Thymus (tissue), 14 donors: Measurements from ENCODE around the gene SLC26A4. TPM values are rescaled to one million over a fixed set of nuclear protein-coding genes. Genes with fewer than 3 reads are reported as not detected.

Experiments
- DNase-seq, 9 donors: peaks; one replicate each; pipeline ENCODE4 v3.0.0-alpha.2; 2013; ENCODE audit warnings: low spot score in 9 of 9, low read depth in 6 of 9, missing footprints in 1 of 9
- H3K27ac ChIP-seq, 2 donors: one replicate each; pipeline ENCODE4 v1.5.1; 2013; ENCODE audit warnings: control low read depth in 1 of 2, low read depth in 1 of 2, low read length in 1 of 2, mild to moderate bottlenecking in 1 of 2, moderate library complexity in 1 of 2
- H3K27me3 ChIP-seq, 2 donors: one replicate each; pipeline ENCODE4 v1.5.1; 2013; ENCODE audit warnings: low read length in 1 of 2; ENCODE audit not compliant: control insufficient read depth in 2 of 2, insufficient read depth in 1 of 2
- H3K36me3 ChIP-seq, 2 donors: one replicate each; pipeline ENCODE4 v1.5.1; 2013; ENCODE audit warnings: low read length in 1 of 2, mild to moderate bottlenecking in 1 of 2, moderate library complexity in 1 of 2; ENCODE audit not compliant: control insufficient read depth in 2 of 2, insufficient read depth in 2 of 2
- H3K4me1 ChIP-seq, 2 donors: one replicate each; pipeline ENCODE4 v1.5.1; 2013; ENCODE audit warnings: low read length in 2 of 2; ENCODE audit not compliant: control insufficient read depth in 2 of 2, insufficient read depth in 2 of 2
- H3K4me3 ChIP-seq, 2 donors: one replicate each; pipeline ENCODE4 v1.5.1; 2013; ENCODE audit warnings: low read length in 2 of 2, control low read depth in 1 of 2, mild to moderate bottlenecking in 1 of 2
- H3K9me3 ChIP-seq, 2 donors: one replicate each; pipeline ENCODE4 v1.5.1; 2013; ENCODE audit warnings: low read length in 1 of 2, mild to moderate bottlenecking in 1 of 2; ENCODE audit not compliant: control insufficient read depth in 2 of 2, insufficient read depth in 1 of 2
- WGBS: extraction: QIAGEN DNeasy Blood & Tissue Kit; methylation state at CpG from one replicate; pipeline ENCODE4 v1.1.7; 2013; 5-methylcytosine and 5-hydroxymethylcytosine counted together
- long read RNA-seq, 10 donors: transcript quantifications; one replicate each; lab custom pipeline, GENCODE V29; 2026
- polyA plus RNA-seq: library from polyadenylated mRNA; stranded (reverse); fragments of 200-250 nt; gene quantifications from one replicate; pipeline ENCODE4 v1.2.3, GENCODE V29; 2013
- total RNA-seq: library from RNA; stranded (reverse); fragments of 120-200 nt; gene quantifications from one replicate; pipeline ENCODE4 v1.2.4, GENCODE V29; 2013
- donor health status: healthy.

SLC26A4 gene
- total RNA-seq: 0.14 TPM
- polyA plus RNA-seq: 0.39 TPM
- long read RNA-seq, donor 1: 0 reads
- long read RNA-seq, donor 2: 0 reads
- long read RNA-seq, donor 3: 0 reads
- long read RNA-seq, donor 4: 0 reads
- long read RNA-seq, donor 5: 0 reads
- long read RNA-seq, donor 6: 0 reads
- long read RNA-seq, donor 7: 0 reads
- long read RNA-seq, donor 8: 0 reads
- long read RNA-seq, donor 9: 0 reads
- long read RNA-seq, donor 10: 0 reads

DNA sequence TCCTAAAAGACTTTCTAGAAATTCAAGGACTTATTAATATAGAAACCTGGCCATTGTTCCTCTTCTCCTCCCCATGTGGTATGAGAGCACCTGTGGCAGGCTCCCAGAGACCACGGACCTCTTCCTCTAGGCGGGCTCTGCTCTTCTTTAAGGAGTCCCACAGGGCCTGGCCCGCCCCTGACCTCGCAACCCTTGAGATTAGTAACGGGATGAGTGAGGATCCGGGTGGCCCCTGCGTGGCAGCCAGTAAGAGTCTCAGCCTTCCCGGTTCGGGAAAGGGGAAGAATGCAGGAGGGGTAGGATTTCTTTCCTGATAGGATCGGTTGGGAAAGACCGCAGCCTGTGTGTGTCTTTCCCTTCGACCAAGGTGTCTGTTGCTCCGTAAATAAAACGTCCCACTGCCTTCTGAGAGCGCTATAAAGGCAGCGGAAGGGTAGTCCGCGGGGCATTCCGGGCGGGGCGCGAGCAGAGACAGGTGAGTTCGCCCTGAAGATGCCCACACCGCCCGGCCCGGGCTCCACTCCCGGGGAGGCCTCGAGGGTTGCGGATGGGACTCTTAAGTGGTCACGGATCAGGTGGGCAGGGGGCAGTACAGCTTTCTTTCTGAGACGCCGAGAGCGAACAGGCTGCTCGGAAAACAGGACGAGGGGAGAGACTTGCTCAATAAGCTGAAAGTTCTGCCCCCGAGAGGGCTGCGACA lies at the start of gene SLC26A4:
Gene SLC26A4 (plus strand): TSS at position 448 of the 700 bp plus-strand sequence. CDS start 814 bp downstream, outside the sequence.
- peaks cover 0 to 5% of the 10 kb centered on the region in 2 donors for H3K9me3 ChIP-seq
- 6% methylated on average over 37 of the region's 37 CpGs for WGBS
- peak within 1 kb of the TSS; percentile 10 to 26 for H3K4me3 ChIP-seq
- no peak within 1 kb of the TSS for H3K27ac ChIP-seq
- peaks cover 0 to 19% of the 10 kb centered on the region in 2 donors for H3K4me1 ChIP-seq
- H3K27me3 ChIP-seq: peaks cover 24 to 71% of the 10 kb centered on the region in 2 donors
- no peak for DNase-seq
- H3K36me3 ChIP-seq: no peaks in the 10 kb centered on the region

DNA sequence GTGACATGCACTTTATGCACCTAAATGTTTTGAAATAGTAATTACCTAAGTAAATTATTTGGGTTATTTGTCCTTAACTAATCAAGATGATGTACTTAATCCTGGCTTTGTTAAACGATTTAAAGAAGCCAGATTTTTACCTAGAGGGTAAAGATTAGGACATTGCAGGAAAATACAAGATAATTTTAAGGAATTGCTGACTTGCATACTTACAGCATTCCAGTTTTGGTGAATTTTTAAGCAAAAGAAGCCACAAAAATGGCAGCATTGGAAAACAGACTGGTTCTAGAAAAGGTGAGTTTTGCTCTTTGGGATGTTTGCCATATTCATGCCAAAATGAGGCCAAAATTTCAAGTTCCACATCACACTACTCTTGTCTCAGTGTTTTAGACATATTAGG lies 47.2 kb upstream of the SLC26A4 start:
- no peaks in the 10 kb centered on the region for H3K4me1 ChIP-seq
- DNase-seq: no peak
- H3K4me3 ChIP-seq: no peak overlapping the region
- H3K27ac ChIP-seq: no peak overlapping the region
- no peaks in the 10 kb centered on the region for H3K9me3 ChIP-seq
- WGBS: 99% methylated on average over 1 of the region's 1 CpG
- no peaks in the 10 kb centered on the region for H3K27me3 ChIP-seq
- peaks cover 4 to 10% of the 10 kb centered on the region in 2 donors for H3K36me3 ChIP-seq

DNA sequence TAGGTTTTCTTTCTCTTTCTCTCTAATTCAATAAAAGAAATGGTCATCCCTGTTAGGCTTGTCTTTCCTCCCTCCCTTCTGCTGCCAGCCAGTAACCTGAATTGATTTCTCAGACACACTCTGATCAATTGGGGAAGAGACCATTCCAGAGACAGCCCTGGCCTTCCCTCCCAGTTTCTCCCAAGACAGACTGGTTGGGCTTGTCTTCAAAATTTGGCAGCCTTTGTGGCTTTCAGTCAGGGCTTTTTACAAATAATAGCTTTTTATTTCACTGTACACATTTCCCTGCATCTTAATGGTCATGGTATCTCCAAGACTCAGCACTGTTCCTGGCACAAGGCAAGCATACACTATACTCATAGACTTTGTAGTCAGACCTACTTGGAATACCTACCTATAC lies 46.7 kb upstream of the SLC26A4 start:
- peaks cover 3 to 10% of the 10 kb centered on the region in 2 donors for H3K36me3 ChIP-seq
- H3K4me3 ChIP-seq: no peak overlapping the region

DNA sequence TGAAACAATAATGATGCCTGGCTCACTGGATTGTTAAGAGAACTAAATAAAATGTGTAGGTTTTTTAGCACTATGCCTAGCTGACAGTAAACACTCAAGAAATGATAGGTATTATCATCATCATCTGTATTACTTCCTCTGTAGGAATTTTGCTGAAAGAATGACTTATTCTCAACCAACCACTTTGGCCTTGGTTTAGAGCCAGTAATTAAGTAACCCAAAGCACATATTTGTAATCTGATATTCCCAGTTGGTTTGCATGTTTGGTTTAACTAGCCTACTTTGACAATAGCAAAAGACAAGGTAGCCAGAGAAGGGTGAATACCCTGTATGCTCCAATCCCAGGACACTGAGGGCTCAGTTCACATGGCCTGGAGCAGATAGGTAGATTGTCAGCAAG lies 46.2 kb upstream of the SLC26A4 start:
- DNase-seq: no peak
- Histone ChIP-seq H3K27ac (no peak overlapping the region), H3K9me3 (no peaks in the 10 kb centered on the region), H3K4me1 (no peaks in the 10 kb centered on the region), H3K4me3 (no peak overlapping the region), H3K36me3 (peaks cover 0 to 10% of the 10 kb centered on the region in 2 donors), H3K27me3 (no peaks in the 10 kb centered on the region)

More for the DNA sequence above, 46.7 kb upstream of the SLC26A4 start:
- DNase-seq: no peak
- Histone ChIP-seq H3K9me3 (no peaks in the 10 kb centered on the region), H3K27me3 (no peaks in the 10 kb centered on the region), H3K4me1 (no peaks in the 10 kb centered on the region), H3K27ac (no peak overlapping the region)

DNA sequence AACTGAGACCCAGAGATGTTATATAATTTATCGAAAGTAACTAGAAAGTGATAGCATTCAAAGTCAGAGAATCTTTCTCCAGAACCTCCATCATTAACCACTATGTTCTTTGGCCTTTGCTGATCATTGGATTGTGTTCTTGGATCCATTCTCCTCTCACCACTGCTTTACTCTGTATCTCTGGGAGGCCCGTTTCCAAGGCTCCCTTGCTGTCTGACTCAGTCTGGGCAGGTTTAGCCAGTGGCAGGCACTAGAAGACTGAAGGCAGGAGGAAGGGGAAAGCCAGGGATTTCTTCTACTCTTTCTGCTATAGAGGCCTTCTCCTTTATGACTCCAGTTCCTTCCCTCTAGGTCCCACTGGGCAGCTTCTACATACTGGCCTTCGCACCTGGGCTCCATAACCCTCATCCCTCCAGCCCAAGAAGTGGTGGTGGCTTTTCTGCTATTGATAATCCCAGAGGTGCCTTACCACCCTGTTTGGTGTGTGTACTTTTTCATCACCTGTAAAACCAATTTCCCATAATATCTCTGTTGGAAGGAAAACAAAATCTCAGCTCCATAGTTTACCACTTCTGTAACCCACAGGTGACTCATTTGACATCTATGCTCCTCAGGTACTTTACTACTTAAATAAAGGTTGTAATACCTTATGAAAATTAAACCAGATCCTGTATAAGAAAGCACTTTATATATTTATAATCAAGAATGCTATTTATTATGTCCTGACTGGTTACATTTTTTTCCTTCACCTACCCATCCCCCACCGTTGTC lies 44.5 kb upstream of the SLC26A4 start:
- 98% methylated on average over 4 of the region's 4 CpGs for WGBS
- Histone ChIP-seq H3K4me1 (no peaks in the 10 kb centered on the region), H3K4me3 (no peak overlapping the region), H3K27me3 (no peaks in the 10 kb centered on the region), H3K36me3 (peaks cover 0 to 10% of the 10 kb centered on the region in 2 donors), H3K9me3 (no peaks in the 10 kb centered on the region), H3K27ac (no peak overlapping the region)
- DNase-seq: no peak

DNA sequence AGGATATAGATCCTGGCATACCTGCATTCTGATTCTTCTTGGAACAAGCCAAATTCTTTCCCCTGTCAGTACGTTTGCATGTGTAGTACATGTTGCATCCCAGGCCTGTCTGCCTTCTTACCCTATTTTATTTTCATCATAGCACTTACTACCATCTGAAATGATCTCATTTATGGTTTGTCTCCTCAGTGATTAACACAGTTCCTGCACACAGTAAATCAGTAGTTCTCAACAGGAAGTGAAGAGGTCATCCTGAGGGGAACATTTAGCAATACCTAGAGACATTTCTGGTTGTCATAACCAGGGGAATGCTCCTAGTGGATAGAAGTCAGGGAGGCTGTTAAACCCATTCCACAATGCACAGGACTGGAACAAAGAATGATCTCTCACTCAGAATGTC lies 38.2 kb upstream of the SLC26A4 start:
- Histone ChIP-seq H3K27me3 (no peaks in the 10 kb centered on the region), H3K9me3 (no peaks in the 10 kb centered on the region), H3K4me3 (no peak overlapping the region), H3K27ac (no peak overlapping the region), H3K4me1 (no peaks in the 10 kb centered on the region), H3K36me3 (no peaks in the 10 kb centered on the region)
- DNase-seq: no peak
- WGBS: 90% methylated on average over 1 of the region's 1 CpG

DNA sequence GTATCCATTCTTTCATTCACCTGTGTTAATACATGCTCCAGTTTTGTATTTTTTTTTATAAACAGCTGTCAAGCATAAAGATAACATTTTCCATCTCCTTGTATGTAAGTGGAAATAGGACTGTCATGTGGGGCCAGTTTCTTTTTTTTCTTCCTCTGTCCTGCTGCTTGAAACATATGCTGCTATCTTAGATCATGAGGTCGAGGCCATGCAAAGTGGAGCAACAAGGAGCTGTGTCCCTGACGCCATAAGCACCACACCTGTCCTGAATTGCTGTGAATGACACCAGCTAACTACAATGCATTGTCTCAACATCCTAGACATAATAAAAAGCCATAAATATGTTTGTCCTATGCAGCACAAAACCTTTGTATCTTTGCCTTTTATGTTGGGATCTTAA lies 37.7 kb upstream of the SLC26A4 start:
- WGBS: 94% methylated on average over 2 of the region's 2 CpGs
- Histone ChIP-seq H3K27ac (no peak overlapping the region), H3K36me3 (no peaks in the 10 kb centered on the region), H3K9me3 (no peaks in the 10 kb centered on the region), H3K4me3 (no peak overlapping the region), H3K27me3 (no peaks in the 10 kb centered on the region), H3K4me1 (no peaks in the 10 kb centered on the region)
- DNase-seq: no peak

DNA sequence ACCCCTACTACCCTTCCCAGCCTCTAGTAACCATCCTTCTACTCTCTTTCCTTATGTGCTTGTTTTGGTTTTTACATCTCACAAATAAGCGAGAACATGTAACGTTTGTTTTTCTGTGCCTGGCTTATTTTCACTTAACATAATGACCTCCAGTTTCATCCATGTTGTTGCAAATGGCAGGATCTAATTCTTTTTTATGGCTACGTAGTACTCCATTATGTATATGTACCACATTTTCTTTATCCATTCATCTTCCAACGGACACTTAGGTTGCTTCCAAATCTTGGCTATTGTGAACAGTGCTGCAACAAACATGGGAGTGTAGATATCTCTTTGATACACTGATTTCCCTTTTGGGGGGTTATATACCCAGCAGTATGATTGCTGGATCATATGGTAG lies 33.6 kb upstream of the SLC26A4 start:
- no peaks in the 10 kb centered on the region for H3K4me1 ChIP-seq
- WGBS: 97% methylated on average over 4 of the region's 4 CpGs

DNA sequence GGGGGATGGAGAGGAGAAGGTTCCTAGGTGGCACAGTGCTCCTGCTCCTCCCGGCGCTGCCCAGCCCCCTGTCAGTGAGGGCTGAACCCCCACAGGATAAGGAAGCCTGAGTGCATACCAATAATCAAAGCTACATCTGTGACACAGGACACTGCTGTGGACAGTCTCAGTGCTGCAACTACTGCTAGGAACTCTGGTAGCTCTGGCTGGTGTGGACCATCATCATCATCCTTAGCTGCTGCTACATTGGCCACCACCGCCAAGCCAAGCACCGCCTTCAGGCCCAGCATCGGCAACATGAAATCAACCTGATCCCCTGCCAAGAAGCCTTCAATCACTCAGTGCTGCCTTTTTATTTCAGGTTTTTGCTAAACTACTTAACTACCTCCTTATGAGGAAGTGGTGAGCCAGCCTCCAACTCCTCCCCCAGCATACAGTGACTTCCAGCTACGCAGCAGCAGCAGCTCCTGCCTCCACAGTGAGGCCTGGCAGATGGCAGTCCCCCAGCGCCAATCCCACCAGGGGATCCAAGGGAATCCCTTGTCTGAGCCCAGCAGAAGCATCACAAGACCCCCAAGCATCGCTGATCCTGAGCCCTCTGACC lies 32.1 kb upstream of the SLC26A4 start:
- WGBS: 72% methylated on average over 8 of the region's 8 CpGs
- Histone ChIP-seq H3K27ac (no peak overlapping the region), H3K27me3 (no peaks in the 10 kb centered on the region), H3K4me1 (no peaks in the 10 kb centered on the region), H3K4me3 (no peak overlapping the region), H3K9me3 (no peaks in the 10 kb centered on the region), H3K36me3 (no peaks in the 10 kb centered on the region)
- no peak for DNase-seq

More for the DNA sequence above, 33.6 kb upstream of the SLC26A4 start:
- Histone ChIP-seq H3K4me3 (no peak overlapping the region), H3K27me3 (no peaks in the 10 kb centered on the region), H3K36me3 (no peaks in the 10 kb centered on the region), H3K27ac (no peak overlapping the region), H3K9me3 (no peaks in the 10 kb centered on the region)
- no peak for DNase-seq
